ENCODE measurements around the gene ITPR2. TPM values are rescaled to one million over a fixed set of nuclear protein-coding genes. Genes with fewer than 3 reads are reported as not detected.

Gene ITPR2
- total RNA-seq, 4 donors from 2014 or later, result 32.6 to 87.5 (median 51.9) TPM

DNA sequence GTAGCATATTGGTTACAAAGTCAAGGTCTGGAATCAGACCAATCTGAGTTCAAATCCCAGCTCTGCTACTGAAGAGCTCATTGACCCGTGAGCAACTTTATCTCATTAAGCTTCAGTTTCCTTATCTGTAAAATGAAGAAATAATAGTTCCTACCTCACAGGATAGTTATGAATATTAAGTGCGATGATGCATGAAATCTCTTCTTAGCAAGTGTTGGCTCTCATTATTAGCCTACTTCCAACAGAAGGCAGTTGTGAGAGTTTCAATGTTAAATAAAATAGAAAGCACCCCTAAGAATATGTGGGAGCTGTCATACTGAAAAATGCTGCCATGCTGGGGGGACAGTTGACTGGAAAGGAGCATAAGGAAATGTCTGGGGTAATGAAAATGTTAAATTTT lies 39.0 kb upstream of the ITPR2 start:
- TF ChIP-seq CTCF (IDR thresholded peaks at IDR 0.05), result no peak
- TF ChIP-seq POLR2A (IDR thresholded peaks at IDR 0.05), result no peak
- Histone ChIP-seq H3K36me3 (no peaks in the 10 kb centered on the region), H3K9me3 (no peaks in the 10 kb centered on the region), H3K27ac (no peak overlapping the region), H3K4me3 (no peak overlapping the region), H3K27me3 (no peaks in the 10 kb centered on the region), H3K4me1 (peaks cover 0 to 18% (median 0%) of the 10 kb centered on the region in 4 donors)
- no peak for DNase-seq

- no peaks in the 10 kb centered on the region for H3K27me3 ChIP-seq
- no peak overlapping the region for H3K4me3 ChIP-seq
- H3K4me1 ChIP-seq, result peaks cover 0 to 18% (median 0%) of the 10 kb centered on the region in 4 donors
- H3K36me3 ChIP-seq, result no peaks in the 10 kb centered on the region
- DNase-seq, result no peak
- no peak overlapping the region for H3K27ac ChIP-seq
- no peaks in the 10 kb centered on the region for H3K9me3 ChIP-seq
- no peak for TF ChIP-seq POLR2A (IDR thresholded peaks at IDR 0.05)
- no peak for TF ChIP-seq CTCF (IDR thresholded peaks at IDR 0.05)
These were observed 37.8 kb upstream of the ITPR2 start for GRCh38 chr12:26870491-26871419.

- H3K27ac ChIP-seq, result no peak overlapping the region
- TF ChIP-seq POLR2A (IDR thresholded peaks at IDR 0.05) (no peak), CTCF (IDR thresholded peaks at IDR 0.05) (no peak)
- no peaks in the 10 kb centered on the region for H3K9me3 ChIP-seq
- peaks cover 0 to 18% (median 0%) of the 10 kb centered on the region in 4 donors for H3K4me1 ChIP-seq
- no peaks in the 10 kb centered on the region for H3K36me3 ChIP-seq
- no peak for DNase-seq
- H3K4me3 ChIP-seq, result no peak overlapping the region
- H3K27me3 ChIP-seq, result no peaks in the 10 kb centered on the region
These were observed 37.0 kb upstream of the ITPR2 start for GRCh38 chr12:26869908-26870459.

DNA sequence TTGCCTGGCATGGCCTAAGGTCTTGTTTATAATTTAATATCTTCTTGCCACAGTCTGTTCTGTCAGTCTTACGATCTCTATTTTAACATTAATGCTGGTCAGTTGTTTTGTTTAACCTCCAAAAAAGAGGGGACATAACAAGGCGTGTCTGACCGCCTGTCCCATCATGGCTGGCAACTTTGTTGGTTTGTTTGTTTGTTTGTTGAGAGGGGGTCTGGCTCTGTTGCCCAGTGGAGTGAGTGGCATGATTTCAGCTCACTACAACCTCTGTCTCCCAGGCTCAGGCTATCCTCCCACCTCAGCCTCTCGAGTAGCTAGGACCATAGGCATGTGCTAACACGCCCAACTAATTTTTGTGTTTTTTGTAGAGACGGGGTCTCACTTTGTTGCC lies 36.1 kb upstream of the ITPR2 start:
- TF ChIP-seq POLR2A (IDR thresholded peaks at IDR 0.05) (no peak), CTCF (IDR thresholded peaks at IDR 0.05) (no peak)
- H3K4me3 ChIP-seq, result no peak overlapping the region
- no peaks in the 10 kb centered on the region for H3K36me3 ChIP-seq
- H3K27me3 ChIP-seq, result no peaks in the 10 kb centered on the region
- peaks cover 0 to 18% (median 0%) of the 10 kb centered on the region in 4 donors for H3K4me1 ChIP-seq
- no peak for DNase-seq
- no peak overlapping the region for H3K27ac ChIP-seq
- H3K9me3 ChIP-seq, result no peaks in the 10 kb centered on the region

GRCh38 chr12:26868447-26869103 lies 35.6 kb upstream of the ITPR2 start:
- Histone ChIP-seq H3K36me3 (no peaks in the 10 kb centered on the region), H3K4me3 (no peak overlapping the region), H3K27ac (no peak overlapping the region), H3K27me3 (no peaks in the 10 kb centered on the region), H3K4me1 (peaks cover 0 to 18% (median 0%) of the 10 kb centered on the region in 4 donors), H3K9me3 (no peaks in the 10 kb centered on the region)
- TF ChIP-seq CTCF (IDR thresholded peaks at IDR 0.05) (no peak), POLR2A (IDR thresholded peaks at IDR 0.05) (no peak)
- no peak for DNase-seq

All from Peyer's patch (tissue), 4 donors.